ENCODE data around the gene TXNIP.

TXNIP gene

GRCh38 chr1:145961109-145961424 is 35.3 kb downstream of the TXNIP start:
- TF ChIP-seq CTCF (IDR thresholded peaks at IDR 0.05) = no peak

GRCh38 chr1:145960468-145961108 is 35.8 kb downstream of the TXNIP start:
- TF ChIP-seq CTCF (IDR thresholded peaks at IDR 0.05) = no peak

GRCh38 chr1:145959957-145960467 is 36.4 kb downstream of the TXNIP start:
- TF ChIP-seq CTCF (IDR thresholded peaks at IDR 0.05) = no peak

- no peak for TF ChIP-seq CTCF (IDR thresholded peaks at IDR 0.05)
These were observed 37.0 kb downstream of the TXNIP start for GRCh38 chr1:145959333-145959732.

- TF ChIP-seq CTCF (IDR thresholded peaks at IDR 0.05) = no peak
These were observed 37.6 kb downstream of the TXNIP start for GRCh38 chr1:145958734-145959133.

- no peak for TF ChIP-seq CTCF (IDR thresholded peaks at IDR 0.05)
These were observed 38.7 kb downstream of the TXNIP start, which contains the start of gene LIX1L for GRCh38 chr1:145957443-145958319. LIX1L (minus strand) TSS chr1:145958017; CDS start chr1:145957927, 90 bp downstream.

- TF ChIP-seq CTCF (IDR thresholded peaks at IDR 0.05) = no peak
These were observed 39.5 kb downstream of the TXNIP start for GRCh38 chr1:145956781-145957442.

Data from LNCAP (cell line).